Measurements from ENCODE around the gene EDA. TPM values are rescaled to one million over a fixed set of nuclear protein-coding genes. Genes with fewer than 3 reads are reported as not detected.

Gene EDA
- total and polyA plus RNA-seq, 10 of the 15 experiments (the other 5 are each of a cell fraction or from before 2014, with no cell fraction given): 0.06 TPM; not detected in 9

DNA sequence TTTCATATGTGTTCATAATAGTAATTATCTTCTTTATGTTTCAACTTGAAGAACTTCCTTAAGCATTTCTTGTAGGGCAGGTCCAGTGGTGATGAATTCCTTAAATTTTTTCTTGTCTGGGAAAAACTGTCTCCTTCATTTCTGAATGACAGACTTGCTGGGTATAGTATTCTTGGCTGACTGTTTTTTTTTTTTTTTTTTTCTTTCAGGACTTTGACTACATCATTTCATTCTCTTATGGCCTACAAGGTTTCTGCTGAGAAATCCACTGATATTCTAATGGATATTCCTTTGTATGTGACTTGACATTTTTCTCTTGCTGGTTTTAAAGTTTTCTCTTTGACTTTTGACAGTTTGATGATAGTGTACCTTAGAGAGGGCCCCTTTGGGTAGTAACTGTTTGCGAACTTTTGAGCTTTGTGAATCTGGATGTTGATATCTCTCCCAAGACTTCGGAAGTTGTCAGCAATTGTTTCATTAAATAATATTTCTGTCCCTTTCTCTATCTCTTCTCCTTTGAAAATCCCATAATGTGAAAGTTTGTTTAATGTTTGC lies 54.2 kb downstream of the EDA start:
- Histone ChIP-seq H3K4me1 (ENCODE audit: control insufficient read depth, insufficient read depth, low read length) (no peaks in the 10 kb centered on the region), H3K79me2 (ENCODE audit: control insufficient read depth, insufficient read depth, low read length) (no peaks in the 10 kb centered on the region), H3K27ac (ENCODE audit: control insufficient read depth, insufficient read depth) (no peak overlapping the region), H3K4me3 (no peak overlapping the region), H4K20me1 (ENCODE audit: control insufficient read depth, insufficient read depth) (no peaks in the 10 kb centered on the region), H3K36me3 (ENCODE audit: control insufficient read depth in 2 of 2, insufficient read depth in 2 of 2, low read length in 1 of 2) (no peaks in the 10 kb centered on the region), H3K9ac (ENCODE audit: control insufficient read depth, insufficient read depth, low read length) (no peak overlapping the region), H3K27me3 (replicated peaks in 1 of 2; ENCODE audit: control insufficient read depth in 2 of 2, insufficient read depth in 2 of 2, low read length in 1 of 2) (no peaks in the 10 kb centered on the region), H3K9me3 (replicated peaks; ENCODE audit: control insufficient read depth, insufficient read depth, low read length) (no peaks in the 10 kb centered on the region; the same call in 2 of the 3 replicates), H2AFZ (ENCODE audit: control insufficient read depth, low read depth, low read length) (no peak overlapping the region), H3K4me2 (ENCODE audit: control insufficient read depth, insufficient read depth) (no peak overlapping the region)
- intact Hi-C loops (cut with micrococcal nuclease; ENCODE audit: unreplicated experiment) (no loop called here), in situ Hi-C loops (cut with MboI) (no loop called here)
- FAIRE-seq: no peak
- ChIA-PET POLR2A (no interaction called here), SMC1A (ENCODE audit: uncharacterized antibody, unreplicated experiment) (no interaction called here), CTCF (no interaction called here), RAD21 (ENCODE audit: unreplicated experiment) (no interaction called here)
- no TSS peak for BruUV-seq (replicated peaks)
- DNase-seq (ENCODE audit: low read depth, low spot score): no peak
- WGBS (ENCODE audit: insufficient coverage, insufficient replicate concordance, low lambda C conversion rate, missing lambda C conversion rate): 23% methylated on average over 2 of the region's 2 CpGs
- no peak for ATAC-seq
- TF ChIP-seq, protein P1, sequence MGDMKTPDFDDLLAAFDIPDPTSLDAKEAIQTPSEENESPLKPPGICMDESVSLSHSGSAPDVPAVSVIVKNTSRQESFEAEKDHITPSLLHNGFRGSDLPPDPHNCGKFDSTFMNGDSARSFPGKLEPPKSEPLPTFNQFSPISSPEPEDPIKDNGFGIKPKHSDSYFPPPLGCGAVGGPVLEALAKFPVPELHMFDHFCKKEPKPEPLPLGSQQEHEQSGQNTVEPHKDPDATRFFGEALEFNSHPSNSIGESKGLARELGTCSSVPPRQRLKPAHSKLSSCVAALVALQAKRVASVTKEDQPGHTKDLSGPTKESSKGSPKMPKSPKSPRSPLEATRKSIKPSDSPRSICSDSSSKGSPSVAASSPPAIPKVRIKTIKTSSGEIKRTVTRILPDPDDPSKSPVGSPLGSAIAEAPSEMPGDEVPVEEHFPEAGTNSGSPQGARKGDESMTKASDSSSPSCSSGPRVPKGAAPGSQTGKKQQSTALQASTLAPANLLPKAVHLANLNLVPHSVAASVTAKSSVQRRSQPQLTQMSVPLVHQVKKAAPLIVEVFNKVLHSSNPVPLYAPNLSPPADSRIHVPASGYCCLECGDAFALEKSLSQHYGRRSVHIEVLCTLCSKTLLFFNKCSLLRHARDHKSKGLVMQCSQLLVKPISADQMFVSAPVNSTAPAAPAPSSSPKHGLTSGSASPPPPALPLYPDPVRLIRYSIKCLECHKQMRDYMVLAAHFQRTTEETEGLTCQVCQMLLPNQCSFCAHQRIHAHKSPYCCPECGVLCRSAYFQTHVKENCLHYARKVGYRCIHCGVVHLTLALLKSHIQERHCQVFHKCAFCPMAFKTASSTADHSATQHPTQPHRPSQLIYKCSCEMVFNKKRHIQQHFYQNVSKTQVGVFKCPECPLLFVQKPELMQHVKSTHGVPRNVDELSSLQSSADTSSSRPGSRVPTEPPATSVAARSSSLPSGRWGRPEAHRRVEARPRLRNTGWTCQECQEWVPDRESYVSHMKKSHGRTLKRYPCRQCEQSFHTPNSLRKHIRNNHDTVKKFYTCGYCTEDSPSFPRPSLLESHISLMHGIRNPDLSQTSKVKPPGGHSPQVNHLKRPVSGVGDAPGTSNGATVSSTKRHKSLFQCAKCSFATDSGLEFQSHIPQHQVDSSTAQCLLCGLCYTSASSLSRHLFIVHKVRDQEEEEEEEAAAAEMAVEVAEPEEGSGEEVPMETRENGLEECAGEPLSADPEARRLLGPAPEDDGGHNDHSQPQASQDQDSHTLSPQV (IDR thresholded peaks at IDR 0.05): no peak
- TF ChIP-seq BMI1 (IDR thresholded peaks at IDR 0.05; ENCODE audit: borderline replicate concordance): no peak
- TF ChIP-seq KAT2A (conservative IDR thresholded peaks at IDR 0.05; ENCODE audit: control insufficient read depth, low read depth, low read length): no peak
- TF ChIP-seq, protein P2, sequence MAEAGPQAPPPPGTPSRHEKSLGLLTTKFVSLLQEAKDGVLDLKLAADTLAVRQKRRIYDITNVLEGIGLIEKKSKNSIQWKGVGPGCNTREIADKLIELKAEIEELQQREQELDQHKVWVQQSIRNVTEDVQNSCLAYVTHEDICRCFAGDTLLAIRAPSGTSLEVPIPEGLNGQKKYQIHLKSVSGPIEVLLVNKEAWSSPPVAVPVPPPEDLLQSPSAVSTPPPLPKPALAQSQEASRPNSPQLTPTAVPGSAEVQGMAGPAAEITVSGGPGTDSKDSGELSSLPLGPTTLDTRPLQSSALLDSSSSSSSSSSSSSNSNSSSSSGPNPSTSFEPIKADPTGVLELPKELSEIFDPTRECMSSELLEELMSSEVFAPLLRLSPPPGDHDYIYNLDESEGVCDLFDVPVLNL (IDR thresholded peaks at IDR 0.05; ENCODE audit: low read depth, low read length): no peak
- no peak for TF ChIP-seq YY1 (IDR thresholded peaks at IDR 0.05; ENCODE audit: low read depth, low read length)
- no peak for TF ChIP-seq NFIC (IDR thresholded peaks at IDR 0.05; ENCODE audit: low read depth, low read length)
- no peak for TF ChIP-seq ASH2L (IDR thresholded peaks at IDR 0.05; ENCODE audit: borderline replicate concordance, low read depth)
- TF ChIP-seq, protein P3, sequence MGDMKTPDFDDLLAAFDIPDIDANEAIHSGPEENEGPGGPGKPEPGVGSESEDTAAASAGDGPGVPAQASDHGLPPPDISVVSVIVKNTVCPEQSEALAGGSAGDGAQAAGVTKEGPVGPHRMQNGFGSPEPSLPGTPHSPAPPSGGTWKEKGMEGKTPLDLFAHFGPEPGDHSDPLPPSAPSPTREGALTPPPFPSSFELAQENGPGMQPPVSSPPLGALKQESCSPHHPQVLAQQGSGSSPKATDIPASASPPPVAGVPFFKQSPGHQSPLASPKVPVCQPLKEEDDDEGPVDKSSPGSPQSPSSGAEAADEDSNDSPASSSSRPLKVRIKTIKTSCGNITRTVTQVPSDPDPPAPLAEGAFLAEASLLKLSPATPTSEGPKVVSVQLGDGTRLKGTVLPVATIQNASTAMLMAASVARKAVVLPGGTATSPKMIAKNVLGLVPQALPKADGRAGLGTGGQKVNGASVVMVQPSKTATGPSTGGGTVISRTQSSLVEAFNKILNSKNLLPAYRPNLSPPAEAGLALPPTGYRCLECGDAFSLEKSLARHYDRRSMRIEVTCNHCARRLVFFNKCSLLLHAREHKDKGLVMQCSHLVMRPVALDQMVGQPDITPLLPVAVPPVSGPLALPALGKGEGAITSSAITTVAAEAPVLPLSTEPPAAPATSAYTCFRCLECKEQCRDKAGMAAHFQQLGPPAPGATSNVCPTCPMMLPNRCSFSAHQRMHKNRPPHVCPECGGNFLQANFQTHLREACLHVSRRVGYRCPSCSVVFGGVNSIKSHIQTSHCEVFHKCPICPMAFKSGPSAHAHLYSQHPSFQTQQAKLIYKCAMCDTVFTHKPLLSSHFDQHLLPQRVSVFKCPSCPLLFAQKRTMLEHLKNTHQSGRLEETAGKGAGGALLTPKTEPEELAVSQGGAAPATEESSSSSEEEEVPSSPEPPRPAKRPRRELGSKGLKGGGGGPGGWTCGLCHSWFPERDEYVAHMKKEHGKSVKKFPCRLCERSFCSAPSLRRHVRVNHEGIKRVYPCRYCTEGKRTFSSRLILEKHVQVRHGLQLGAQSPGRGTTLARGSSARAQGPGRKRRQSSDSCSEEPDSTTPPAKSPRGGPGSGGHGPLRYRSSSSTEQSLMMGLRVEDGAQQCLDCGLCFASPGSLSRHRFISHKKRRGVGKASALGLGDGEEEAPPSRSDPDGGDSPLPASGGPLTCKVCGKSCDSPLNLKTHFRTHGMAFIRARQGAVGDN (IDR thresholded peaks at IDR 0.05): no peak
- TF ChIP-seq CBX5 (IDR thresholded peaks at IDR 0.05; ENCODE audit: low read depth): no peak
- no peak for TF ChIP-seq IKZF2 (IDR thresholded peaks at IDR 0.05)
- TF ChIP-seq, protein P4, sequence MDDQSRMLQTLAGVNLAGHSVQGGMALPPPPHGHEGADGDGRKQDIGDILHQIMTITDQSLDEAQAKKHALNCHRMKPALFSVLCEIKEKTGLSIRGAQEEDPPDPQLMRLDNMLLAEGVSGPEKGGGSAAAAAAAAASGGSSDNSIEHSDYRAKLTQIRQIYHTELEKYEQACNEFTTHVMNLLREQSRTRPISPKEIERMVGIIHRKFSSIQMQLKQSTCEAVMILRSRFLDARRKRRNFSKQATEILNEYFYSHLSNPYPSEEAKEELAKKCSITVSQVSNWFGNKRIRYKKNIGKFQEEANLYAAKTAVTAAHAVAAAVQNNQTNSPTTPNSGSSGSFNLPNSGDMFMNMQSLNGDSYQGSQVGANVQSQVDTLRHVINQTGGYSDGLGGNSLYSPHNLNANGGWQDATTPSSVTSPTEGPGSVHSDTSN (IDR thresholded peaks at IDR 0.05; ENCODE audit: insufficient replicate concordance, low read depth, low read length): no peak
- TF ChIP-seq, protein P5, sequence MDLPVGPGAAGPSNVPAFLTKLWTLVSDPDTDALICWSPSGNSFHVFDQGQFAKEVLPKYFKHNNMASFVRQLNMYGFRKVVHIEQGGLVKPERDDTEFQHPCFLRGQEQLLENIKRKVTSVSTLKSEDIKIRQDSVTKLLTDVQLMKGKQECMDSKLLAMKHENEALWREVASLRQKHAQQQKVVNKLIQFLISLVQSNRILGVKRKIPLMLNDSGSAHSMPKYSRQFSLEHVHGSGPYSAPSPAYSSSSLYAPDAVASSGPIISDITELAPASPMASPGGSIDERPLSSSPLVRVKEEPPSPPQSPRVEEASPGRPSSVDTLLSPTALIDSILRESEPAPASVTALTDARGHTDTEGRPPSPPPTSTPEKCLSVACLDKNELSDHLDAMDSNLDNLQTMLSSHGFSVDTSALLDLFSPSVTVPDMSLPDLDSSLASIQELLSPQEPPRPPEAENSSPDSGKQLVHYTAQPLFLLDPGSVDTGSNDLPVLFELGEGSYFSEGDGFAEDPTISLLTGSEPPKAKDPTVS (IDR thresholded peaks at IDR 0.05; ENCODE audit: low read depth, low read length): no peak
